Measurements from ENCODE around the gene RNF186. TPM values are rescaled to one million over a fixed set of nuclear protein-coding genes. Genes with fewer than 3 reads are reported as not detected.

RNF186 gene
- total RNA-seq, 4 donors from 2014 or later, result not detected

DNA sequence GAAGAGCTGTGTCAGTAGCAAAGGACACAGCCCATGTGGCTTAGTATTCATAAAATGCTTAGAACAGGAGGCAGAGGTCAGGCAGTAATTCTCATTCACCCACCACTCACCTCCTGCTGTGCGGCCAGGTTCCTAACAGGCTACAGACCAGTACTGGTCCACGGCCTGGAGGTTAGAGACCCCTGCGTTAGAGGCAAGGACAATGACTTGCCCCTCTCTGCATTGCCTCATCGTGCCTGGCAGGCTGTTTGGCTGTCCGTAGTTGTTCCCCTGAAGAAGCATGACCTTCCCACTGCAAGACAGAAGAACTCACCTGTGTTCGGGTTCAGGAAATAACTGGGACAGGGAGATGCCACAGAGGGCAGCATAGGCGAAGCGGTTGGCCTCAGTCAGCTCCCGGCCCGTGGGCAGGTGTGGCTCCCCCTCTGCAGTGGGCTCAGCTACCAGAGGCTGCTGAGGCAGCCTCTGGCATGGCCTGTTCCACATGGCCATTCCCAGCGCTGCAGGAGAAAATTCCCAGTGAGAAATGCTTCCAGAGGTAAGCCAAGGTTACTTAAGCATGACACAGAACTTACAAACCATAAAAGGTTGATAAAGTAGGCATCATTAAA is 34.7 kb downstream of the RNF186 start:
- 92% methylated on average over 5 of the region's 11 CpGs; no CpG with 5 or more reads in 1 of the 2 donors for WGBS, 2 donors (ENCODE audit: low coverage in 1 of 2)
- Histone ChIP-seq H3K4me1 (no peaks in the 10 kb centered on the region), H3K4me3 (no peak overlapping the region), H3K9me3 (no peaks in the 10 kb centered on the region), H3K27me3 (no peaks in the 10 kb centered on the region), H3K36me3 (peaks cover 0 to 93% of the 10 kb centered on the region in 2 donors), H3K27ac (no peak overlapping the region)
- no peak for ATAC-seq
- no peak for TF ChIP-seq EP300 (IDR thresholded peaks at IDR 0.05)
- no peak for TF ChIP-seq POLR2AphosphoS5 (IDR thresholded peaks at IDR 0.05)
- TF ChIP-seq, protein P1, sequence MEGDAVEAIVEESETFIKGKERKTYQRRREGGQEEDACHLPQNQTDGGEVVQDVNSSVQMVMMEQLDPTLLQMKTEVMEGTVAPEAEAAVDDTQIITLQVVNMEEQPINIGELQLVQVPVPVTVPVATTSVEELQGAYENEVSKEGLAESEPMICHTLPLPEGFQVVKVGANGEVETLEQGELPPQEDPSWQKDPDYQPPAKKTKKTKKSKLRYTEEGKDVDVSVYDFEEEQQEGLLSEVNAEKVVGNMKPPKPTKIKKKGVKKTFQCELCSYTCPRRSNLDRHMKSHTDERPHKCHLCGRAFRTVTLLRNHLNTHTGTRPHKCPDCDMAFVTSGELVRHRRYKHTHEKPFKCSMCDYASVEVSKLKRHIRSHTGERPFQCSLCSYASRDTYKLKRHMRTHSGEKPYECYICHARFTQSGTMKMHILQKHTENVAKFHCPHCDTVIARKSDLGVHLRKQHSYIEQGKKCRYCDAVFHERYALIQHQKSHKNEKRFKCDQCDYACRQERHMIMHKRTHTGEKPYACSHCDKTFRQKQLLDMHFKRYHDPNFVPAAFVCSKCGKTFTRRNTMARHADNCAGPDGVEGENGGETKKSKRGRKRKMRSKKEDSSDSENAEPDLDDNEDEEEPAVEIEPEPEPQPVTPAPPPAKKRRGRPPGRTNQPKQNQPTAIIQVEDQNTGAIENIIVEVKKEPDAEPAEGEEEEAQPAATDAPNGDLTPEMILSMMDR (IDR thresholded peaks at IDR 0.05), result no peak
- no peak for TF ChIP-seq POLR2A (IDR thresholded peaks at IDR 0.05)

DNA sequence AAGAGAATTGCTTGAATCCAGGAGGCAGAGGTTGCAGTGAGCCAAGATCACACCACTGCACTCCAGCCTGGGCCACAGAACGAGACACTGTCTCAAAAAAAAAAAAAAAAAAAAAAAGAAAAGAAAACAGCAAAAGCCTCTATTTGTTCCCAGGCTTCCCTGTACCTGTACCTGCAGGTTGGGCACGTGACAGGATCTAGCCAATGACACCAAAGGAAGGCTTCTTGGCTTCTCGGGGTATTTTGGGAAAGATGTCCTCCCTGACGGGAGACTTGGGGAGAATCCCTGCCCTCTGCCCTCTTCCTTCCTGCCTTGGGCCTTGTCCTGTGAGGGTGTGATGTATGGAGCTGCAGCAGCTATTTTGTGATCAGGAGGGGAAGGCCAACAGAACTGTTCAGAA is 38.1 kb downstream of the RNF186 start:
- ATAC-seq, result no peak
- no peak overlapping the region for H3K4me3 ChIP-seq
- TF ChIP-seq POLR2A (IDR thresholded peaks at IDR 0.05), result no peak
- no peak for TF ChIP-seq EP300 (IDR thresholded peaks at IDR 0.05)
- TF ChIP-seq, protein P1 (IDR thresholded peaks at IDR 0.05), result no peak
- no peak for TF ChIP-seq POLR2AphosphoS5 (IDR thresholded peaks at IDR 0.05)

DNA sequence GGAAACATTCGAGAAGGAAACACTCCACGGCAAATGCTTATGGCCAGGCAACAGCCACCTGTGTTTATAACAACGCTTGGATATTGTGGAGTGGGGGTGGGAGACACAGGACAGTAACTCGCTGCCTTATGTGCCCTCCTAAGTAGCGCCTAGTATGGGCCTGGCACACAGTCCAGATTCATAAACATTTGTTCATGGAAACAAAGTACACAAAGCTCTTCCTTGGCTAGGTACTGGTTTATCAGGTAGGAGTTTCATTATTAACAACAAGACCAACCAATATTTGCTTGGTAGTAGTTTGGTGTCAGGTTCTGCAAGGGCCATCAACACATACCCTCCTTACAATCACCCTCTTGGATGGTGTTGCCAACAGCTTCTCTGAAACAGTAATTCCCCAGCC is 38.8 kb downstream of the RNF186 start:
- Histone ChIP-seq H3K27me3 (no peaks in the 10 kb centered on the region), H3K27ac (no peak overlapping the region), H3K4me3 (no peak overlapping the region), H3K36me3 (peaks cover 0 to 100% of the 10 kb centered on the region in 2 donors), H3K4me1 (no peaks in the 10 kb centered on the region), H3K9me3 (no peaks in the 10 kb centered on the region)
- TF ChIP-seq EP300 (IDR thresholded peaks at IDR 0.05), result no peak
- TF ChIP-seq, protein P1 (IDR thresholded peaks at IDR 0.05), result no peak
- no peak for TF ChIP-seq POLR2AphosphoS5 (IDR thresholded peaks at IDR 0.05)
- TF ChIP-seq POLR2A (IDR thresholded peaks at IDR 0.05), result no peak
- 88% methylated on average over 5 of the region's 5 CpGs; no CpG with 5 or more reads in 1 of the 2 donors for WGBS, 2 donors (ENCODE audit: low coverage in 1 of 2)
- ATAC-seq, result no peak

More for the DNA sequence above, 38.1 kb downstream of the RNF186 start:
- no peaks in the 10 kb centered on the region for H3K4me1 ChIP-seq
- 80 to 97% methylated on average over 1 to 4 of the region's 4 CpGs for WGBS, 2 donors (ENCODE audit: low coverage in 1 of 2)
- H3K27ac ChIP-seq, result no peak overlapping the region
- H3K36me3 ChIP-seq, result peaks cover 0 to 100% of the 10 kb centered on the region in 2 donors
- H3K27me3 ChIP-seq, result no peaks in the 10 kb centered on the region
- no peaks in the 10 kb centered on the region for H3K9me3 ChIP-seq

DNA sequence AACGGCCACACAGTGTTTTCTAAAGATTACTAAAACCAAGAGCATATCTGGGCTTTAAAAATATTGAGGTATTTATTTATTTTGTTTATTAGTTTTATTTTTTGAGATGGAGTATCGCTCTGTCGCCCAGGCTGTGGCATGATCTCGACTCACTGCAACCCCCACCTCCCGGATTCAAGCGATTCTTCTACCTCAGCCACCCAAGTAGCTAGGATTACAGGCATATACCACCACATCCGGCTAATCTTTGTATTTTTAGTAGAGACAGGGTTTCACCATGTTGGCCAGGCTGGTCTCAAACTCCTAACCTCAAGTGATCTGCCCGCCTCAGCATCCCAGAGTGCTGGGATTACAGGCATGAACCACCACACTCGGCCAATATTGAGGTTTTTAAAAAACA is 39.3 kb downstream of the RNF186 start:
- no peak overlapping the region for H3K27ac ChIP-seq
- 94 to 95% methylated on average over 6 to 9 of the region's 9 CpGs for WGBS, 2 donors (ENCODE audit: low coverage in 1 of 2)

More for the DNA sequence above, 39.3 kb downstream of the RNF186 start:
- H3K4me1 ChIP-seq, result no peaks in the 10 kb centered on the region
- no peak for TF ChIP-seq EP300 (IDR thresholded peaks at IDR 0.05)
- TF ChIP-seq, protein P1 (IDR thresholded peaks at IDR 0.05), result no peak
- no peak for TF ChIP-seq POLR2AphosphoS5 (IDR thresholded peaks at IDR 0.05)
- no peak for TF ChIP-seq POLR2A (IDR thresholded peaks at IDR 0.05)
- H3K36me3 ChIP-seq, result peaks cover 0 to 100% of the 10 kb centered on the region in 2 donors
- no peaks in the 10 kb centered on the region for H3K9me3 ChIP-seq
- H3K27me3 ChIP-seq, result no peaks in the 10 kb centered on the region
- ATAC-seq, result no peak
- no peak overlapping the region for H3K4me3 ChIP-seq

Data from gastroesophageal sphincter (tissue), 4 donors.